ENCODE measurements around the gene CNGA4.

DNA sequence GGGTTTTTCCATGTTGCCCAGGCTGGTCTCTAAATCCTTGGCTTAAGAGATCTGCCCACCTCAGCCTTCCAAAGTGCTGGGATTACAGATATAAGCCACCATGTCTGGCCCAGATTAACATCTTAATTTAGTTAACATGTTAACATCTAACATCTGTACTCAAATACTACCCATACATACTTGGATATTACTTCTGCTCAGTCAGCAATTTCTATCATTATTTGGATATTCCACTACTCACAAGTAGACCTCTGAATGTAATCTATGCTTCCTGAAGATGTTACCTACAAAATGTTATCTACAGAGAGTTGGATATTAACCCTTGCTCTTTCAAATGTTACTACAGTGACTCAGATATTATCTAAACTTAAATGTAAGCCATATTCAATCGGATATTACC lies 24.8 kb downstream of the CNGA4 start:
- TF ChIP-seq, protein P1, sequence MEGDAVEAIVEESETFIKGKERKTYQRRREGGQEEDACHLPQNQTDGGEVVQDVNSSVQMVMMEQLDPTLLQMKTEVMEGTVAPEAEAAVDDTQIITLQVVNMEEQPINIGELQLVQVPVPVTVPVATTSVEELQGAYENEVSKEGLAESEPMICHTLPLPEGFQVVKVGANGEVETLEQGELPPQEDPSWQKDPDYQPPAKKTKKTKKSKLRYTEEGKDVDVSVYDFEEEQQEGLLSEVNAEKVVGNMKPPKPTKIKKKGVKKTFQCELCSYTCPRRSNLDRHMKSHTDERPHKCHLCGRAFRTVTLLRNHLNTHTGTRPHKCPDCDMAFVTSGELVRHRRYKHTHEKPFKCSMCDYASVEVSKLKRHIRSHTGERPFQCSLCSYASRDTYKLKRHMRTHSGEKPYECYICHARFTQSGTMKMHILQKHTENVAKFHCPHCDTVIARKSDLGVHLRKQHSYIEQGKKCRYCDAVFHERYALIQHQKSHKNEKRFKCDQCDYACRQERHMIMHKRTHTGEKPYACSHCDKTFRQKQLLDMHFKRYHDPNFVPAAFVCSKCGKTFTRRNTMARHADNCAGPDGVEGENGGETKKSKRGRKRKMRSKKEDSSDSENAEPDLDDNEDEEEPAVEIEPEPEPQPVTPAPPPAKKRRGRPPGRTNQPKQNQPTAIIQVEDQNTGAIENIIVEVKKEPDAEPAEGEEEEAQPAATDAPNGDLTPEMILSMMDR (IDR thresholded peaks at IDR 0.05), result no peak
- no peak for TF ChIP-seq POLR2A (IDR thresholded peaks at IDR 0.05)
